T1000 (cell line): ENCODE measurements around the gene PALM3.

Experiments
- DNase-seq: peaks from one replicate; lab custom pipeline; 2025; ENCODE audit warnings: mixed read lengths; lab: John Stamatoyannopoulos, UW

PALM3 gene

GRCh38 chr19:14089662-14090508 lies 28.0 kb upstream of the PALM3 start:
- no peak for DNase-seq

GRCh38 chr19:14089412-14089661 lies 27.5 kb upstream of the PALM3 start:
- no peak for DNase-seq

- DNase-seq, result no peak
Observed at GRCh38 chr19:14088634-14089411, 26.9 kb upstream of the PALM3 start.

- DNase-seq, result no peak
Observed at GRCh38 chr19:14086098-14086497, 24.2 kb upstream of the PALM3 start.

GRCh38 chr19:14085309-14085995 lies 23.6 kb upstream of the PALM3 start, which contains the start of gene C19orf67:
TSS of gene C19orf67 (minus strand) at chr19:14085783. CDS start at chr19:14085627, 156 bp downstream.
- DNase-seq, result no peak

- no peak for DNase-seq
Observed at GRCh38 chr19:14082675-14082960, 20.7 kb upstream of the PALM3 start.

- DNase-seq, result no peak
Observed at GRCh38 chr19:14081797-14082674, 20.2 kb upstream of the PALM3 start.

- DNase-seq, result peak; percentile 97
Observed at GRCh38 chr19:14080887-14081796, 19.3 kb upstream of the PALM3 start.

- DNase-seq, result no peak
Observed at GRCh38 chr19:14078411-14078810, 16.5 kb upstream of the PALM3 start.

- DNase-seq, result no peak
Observed at GRCh38 chr19:14073925-14074838, 12.3 kb upstream of the PALM3 start.

- DNase-seq, result peak; percentile 57
Observed at GRCh38 chr19:14073261-14073924, 11.5 kb upstream of the PALM3 start.

- no peak for DNase-seq
Observed at GRCh38 chr19:14072535-14073260, 10.8 kb upstream of the PALM3 start, which contains the start of gene MISP3. TSS of gene MISP3 (plus strand) at chr19:14072786. CDS start at chr19:14073310, 524 bp downstream.

GRCh38 chr19:14070268-14071050 lies 8.6 kb upstream of the PALM3 start:
- no peak for DNase-seq

- DNase-seq, result no peak
Observed at GRCh38 chr19:14066134-14066533, 4.3 kb upstream of the PALM3 start.

- no peak for DNase-seq
Observed at GRCh38 chr19:14063105-14063504, 1.2 kb upstream of the PALM3 start.

GRCh38 chr19:14062558-14062855 lies 631 bp upstream of the PALM3 start:
- DNase-seq, result no peak

- no peak for DNase-seq
Observed at GRCh38 chr19:14061081-14061749, 661 bp downstream of the PALM3 start.
